ENCODE measurements around the gene RPL22L1. TPM values are rescaled to one million over a fixed set of nuclear protein-coding genes. Genes with fewer than 3 reads are reported as not detected.

RPL22L1 gene
- polyA plus RNA-seq, 1 donor from 2014 or later, result 86.6 TPM

- no peak overlapping the region for H3K4me2 ChIP-seq (ENCODE audit: low read length)
- peaks cover 9% of the 10 kb centered on the region for H3K36me3 ChIP-seq (ENCODE audit: insufficient read depth, low read length)
- no peak overlapping the region for H3K27ac ChIP-seq (ENCODE audit: low read length)
- TF ChIP-seq, protein P1, sequence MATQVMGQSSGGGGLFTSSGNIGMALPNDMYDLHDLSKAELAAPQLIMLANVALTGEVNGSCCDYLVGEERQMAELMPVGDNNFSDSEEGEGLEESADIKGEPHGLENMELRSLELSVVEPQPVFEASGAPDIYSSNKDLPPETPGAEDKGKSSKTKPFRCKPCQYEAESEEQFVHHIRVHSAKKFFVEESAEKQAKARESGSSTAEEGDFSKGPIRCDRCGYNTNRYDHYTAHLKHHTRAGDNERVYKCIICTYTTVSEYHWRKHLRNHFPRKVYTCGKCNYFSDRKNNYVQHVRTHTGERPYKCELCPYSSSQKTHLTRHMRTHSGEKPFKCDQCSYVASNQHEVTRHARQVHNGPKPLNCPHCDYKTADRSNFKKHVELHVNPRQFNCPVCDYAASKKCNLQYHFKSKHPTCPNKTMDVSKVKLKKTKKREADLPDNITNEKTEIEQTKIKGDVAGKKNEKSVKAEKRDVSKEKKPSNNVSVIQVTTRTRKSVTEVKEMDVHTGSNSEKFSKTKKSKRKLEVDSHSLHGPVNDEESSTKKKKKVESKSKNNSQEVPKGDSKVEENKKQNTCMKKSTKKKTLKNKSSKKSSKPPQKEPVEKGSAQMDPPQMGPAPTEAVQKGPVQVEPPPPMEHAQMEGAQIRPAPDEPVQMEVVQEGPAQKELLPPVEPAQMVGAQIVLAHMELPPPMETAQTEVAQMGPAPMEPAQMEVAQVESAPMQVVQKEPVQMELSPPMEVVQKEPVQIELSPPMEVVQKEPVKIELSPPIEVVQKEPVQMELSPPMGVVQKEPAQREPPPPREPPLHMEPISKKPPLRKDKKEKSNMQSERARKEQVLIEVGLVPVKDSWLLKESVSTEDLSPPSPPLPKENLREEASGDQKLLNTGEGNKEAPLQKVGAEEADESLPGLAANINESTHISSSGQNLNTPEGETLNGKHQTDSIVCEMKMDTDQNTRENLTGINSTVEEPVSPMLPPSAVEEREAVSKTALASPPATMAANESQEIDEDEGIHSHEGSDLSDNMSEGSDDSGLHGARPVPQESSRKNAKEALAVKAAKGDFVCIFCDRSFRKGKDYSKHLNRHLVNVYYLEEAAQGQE (IDR thresholded peaks at IDR 0.05; ENCODE audit: borderline replicate concordance), result no peak
- TF ChIP-seq TAF1 (IDR thresholded peaks at IDR 0.05; ENCODE audit: low read depth) (no peak), EP300 (conservative IDR thresholded peaks at IDR 0.05; ENCODE audit: poor library complexity, severe bottlenecking) (no peak), POLR2AphosphoS5 (IDR thresholded peaks at IDR 0.05) (no peak), MXI1 (conservative IDR thresholded peaks at IDR 0.05; ENCODE audit: poor library complexity, severe bottlenecking) (no peak), EZH2 (IDR thresholded peaks at IDR 0.05; ENCODE audit: borderline replicate concordance, insufficient read depth, low read length, poor library complexity, severe bottlenecking) (no peak), RAD21 (conservative IDR thresholded peaks at IDR 0.05) (no peak), SMC3 (conservative IDR thresholded peaks at IDR 0.05; ENCODE audit: poor library complexity) (no peak)
- TF ChIP-seq, protein P2, sequence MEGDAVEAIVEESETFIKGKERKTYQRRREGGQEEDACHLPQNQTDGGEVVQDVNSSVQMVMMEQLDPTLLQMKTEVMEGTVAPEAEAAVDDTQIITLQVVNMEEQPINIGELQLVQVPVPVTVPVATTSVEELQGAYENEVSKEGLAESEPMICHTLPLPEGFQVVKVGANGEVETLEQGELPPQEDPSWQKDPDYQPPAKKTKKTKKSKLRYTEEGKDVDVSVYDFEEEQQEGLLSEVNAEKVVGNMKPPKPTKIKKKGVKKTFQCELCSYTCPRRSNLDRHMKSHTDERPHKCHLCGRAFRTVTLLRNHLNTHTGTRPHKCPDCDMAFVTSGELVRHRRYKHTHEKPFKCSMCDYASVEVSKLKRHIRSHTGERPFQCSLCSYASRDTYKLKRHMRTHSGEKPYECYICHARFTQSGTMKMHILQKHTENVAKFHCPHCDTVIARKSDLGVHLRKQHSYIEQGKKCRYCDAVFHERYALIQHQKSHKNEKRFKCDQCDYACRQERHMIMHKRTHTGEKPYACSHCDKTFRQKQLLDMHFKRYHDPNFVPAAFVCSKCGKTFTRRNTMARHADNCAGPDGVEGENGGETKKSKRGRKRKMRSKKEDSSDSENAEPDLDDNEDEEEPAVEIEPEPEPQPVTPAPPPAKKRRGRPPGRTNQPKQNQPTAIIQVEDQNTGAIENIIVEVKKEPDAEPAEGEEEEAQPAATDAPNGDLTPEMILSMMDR (IDR thresholded peaks at IDR 0.05; ENCODE audit: poor library complexity, severe bottlenecking), result no peak
- no peak overlapping the region for H3K4me3 ChIP-seq (ENCODE audit: low read length)
- H3K27me3 ChIP-seq (ENCODE audit: insufficient read depth, low read depth, low read length), result no peaks in the 10 kb centered on the region
- no peaks in the 10 kb centered on the region for H3K9me2 ChIP-seq (ENCODE audit: insufficient read depth, low read length)
- H3K79me2 ChIP-seq (replicated peaks; ENCODE audit: insufficient read depth, low read length), result peaks cover 21% of the 10 kb centered on the region
- no peak overlapping the region for H2AFZ ChIP-seq (ENCODE audit: low read depth, low read length)
- H3K9ac ChIP-seq (ENCODE audit: low read length), result no peak overlapping the region
- H3F3A ChIP-seq (ENCODE audit: insufficient read depth, low read length, poor library complexity, severe bottlenecking), result peaks cover 3% of the 10 kb centered on the region
- H4K20me1 ChIP-seq (ENCODE audit: insufficient read depth), result no peaks in the 10 kb centered on the region
- no peaks in the 10 kb centered on the region for H3K9me3 ChIP-seq (ENCODE audit: low read length)
These were observed 5.3 kb downstream of the RPL22L1 start for GRCh38 chr3:170864525-170865208.

GRCh38 chr3:170863816-170864215 is 6.2 kb downstream of the RPL22L1 start:
- Histone ChIP-seq H3K27me3 (ENCODE audit: insufficient read depth, low read depth, low read length) (no peaks in the 10 kb centered on the region), H3F3A (ENCODE audit: insufficient read depth, low read length, poor library complexity, severe bottlenecking) (peaks cover 3% of the 10 kb centered on the region), H3K4me2 (ENCODE audit: low read length) (no peak overlapping the region), H3K9me2 (ENCODE audit: insufficient read depth, low read length) (no peaks in the 10 kb centered on the region), H3K9me3 (ENCODE audit: low read length) (no peaks in the 10 kb centered on the region), H3K36me3 (ENCODE audit: insufficient read depth, low read length) (peaks cover 9% of the 10 kb centered on the region), H3K27ac (ENCODE audit: low read length) (no peak overlapping the region), H3K79me2 (replicated peaks; ENCODE audit: insufficient read depth, low read length) (peaks cover 13% of the 10 kb centered on the region), H2AFZ (ENCODE audit: low read depth, low read length) (no peak overlapping the region), H3K4me3 (ENCODE audit: low read length) (no peak overlapping the region), H4K20me1 (ENCODE audit: insufficient read depth) (no peaks in the 10 kb centered on the region), H3K9ac (ENCODE audit: low read length) (no peak overlapping the region)
- TF ChIP-seq EZH2 (IDR thresholded peaks at IDR 0.05; ENCODE audit: borderline replicate concordance, insufficient read depth, low read length, poor library complexity, severe bottlenecking) (no peak), RAD21 (conservative IDR thresholded peaks at IDR 0.05) (no peak), SMC3 (conservative IDR thresholded peaks at IDR 0.05; ENCODE audit: poor library complexity) (no peak)

All from neural cell (in vitro differentiated cells).